PC-3 (cell line): Measurements from ENCODE around the gene ABCG5. TPM values are rescaled to one million over a fixed set of nuclear protein-coding genes. Genes with fewer than 3 reads are reported as not detected.

Experiments used
- ATAC-seq: fragments of 200-7000 bp; cut with Tn5 transposase; 2 replicates; pipeline ENCODE4 v1.9.1; 2020; ENCODE audit warnings: mild to moderate bottlenecking, moderate library complexity
- BruUV-seq: library from RNA; stranded (reverse); fragments of 400-500 nt; replicated peaks from 2 replicates; lab custom pipeline; 2021; lab: Mats Ljungman, UMichigan
- CTCF ChIA-PET: fragments of 300-600 bp; sonication (Branson Sonifier 250); formaldehyde crosslinking; loops from one replicate; lab custom pipeline; 2022; ENCODE audit warnings: antibody characterized with exemption; lab: Charles Lee
- POLR2A ChIA-PET: fragments of 300-600 bp; sonication (Branson Sonifier 250); formaldehyde crosslinking; loops from one replicate; lab custom pipeline; 2022; ENCODE audit warnings: antibody characterized with exemption; ENCODE audit not compliant: unreplicated experiment; lab: Charles Lee
- DNase-seq: peaks from one replicate; pipeline ENCODE4 v3.0.0-alpha.2; 2015
- H2AFZ ChIP-seq: fragments of 300-600 bp; sonication (generic); 2 replicates; pipeline ENCODE4 v1.6.0; 2016; ENCODE audit warnings: antibody characterized with exemption, low read length
- H3F3A ChIP-seq: fragments of 300-600 bp; sonication (generic); one replicate; pipeline ENCODE4 v1.6.0; 2017; ENCODE audit warnings: antibody characterized with exemption, low read length, control low read depth, mild to moderate bottlenecking; ENCODE audit not compliant: unreplicated experiment
- H3K27ac ChIP-seq: fragments of 300-600 bp; sonication (generic); 2 replicates; pipeline ENCODE4 v1.5.1; 2016; ENCODE audit warnings: mild to moderate bottlenecking, low read length
- H3K27me3 ChIP-seq: fragments of 300-600 bp; sonication (generic); 2 replicates; pipeline ENCODE4 v1.6.1; 2016; ENCODE audit warnings: low read length, mixed read lengths
- H3K36me3 ChIP-seq: fragments of 300-600 bp; sonication (generic); 2 replicates; pipeline ENCODE4 v1.6.1; 2016; ENCODE audit warnings: low read depth, mixed run types, low read length, mixed read lengths
- H3K4me1 ChIP-seq: fragments of 300-600 bp; sonication (generic); 2 replicates; pipeline ENCODE4 v1.5.1; 2016; ENCODE audit warnings: low read length; ENCODE audit not compliant: insufficient read depth
- H3K4me2 ChIP-seq: fragments of 300-600 bp; sonication (generic); 2 replicates; pipeline ENCODE4 v1.6.0; 2016; ENCODE audit warnings: low read length
- H3K4me3 ChIP-seq: fragments of 300-600 bp; sonication (generic); 2 replicates; pipeline ENCODE4 v1.5.1; 2016; ENCODE audit warnings: mild to moderate bottlenecking, low read length, mixed read lengths
- H3K79me2 ChIP-seq: fragments of 300-600 bp; sonication (generic); 2 replicates; pipeline ENCODE4 v1.6.1; 2017; ENCODE audit warnings: low read length, mixed read lengths
- H3K9ac ChIP-seq: fragments of 300-600 bp; sonication (generic); 2 replicates; pipeline ENCODE4 v1.6.0; 2016; ENCODE audit warnings: mild to moderate bottlenecking, low read length
- H3K9me2 ChIP-seq: fragments of 300-600 bp; sonication (generic); replicated peaks from 2 replicates; pipeline ENCODE4 v1.6.1; 2016; ENCODE audit warnings: mixed run types, low read length, mixed read lengths
- H3K9me3 ChIP-seq: fragments of 300-600 bp; sonication (generic); 2 replicates; pipeline ENCODE4 v1.6.1; 2016; ENCODE audit warnings: low read length, mixed read lengths
- H4K20me1 ChIP-seq: fragments of 300-600 bp; sonication (generic); 2 replicates; pipeline ENCODE4 v1.6.1; 2016; ENCODE audit warnings: low read length, mixed read lengths
- CTCF ChIP-seq: fragments of 300-600 bp; sonication (generic); conservative IDR thresholded peaks from 2 replicates; pipeline ENCODE4 v1.5.1; 2017; ENCODE audit warnings: antibody characterized with exemption, low read depth, mild to moderate bottlenecking, low read length
- EZH2 ChIP-seq: fragments of 300-600 bp; sonication (generic); IDR thresholded peaks from one replicate; pipeline ENCODE4 v1.6.1; 2017; ENCODE audit warnings: antibody characterized with exemption, mild to moderate bottlenecking, low read length; ENCODE audit not compliant: unreplicated experiment
- EZH2phosphoT487 ChIP-seq: fragments of 300-600 bp; sonication (generic); IDR thresholded peaks from 2 replicates; pipeline ENCODE4 v1.6.1; 2018; ENCODE audit warnings: mild to moderate bottlenecking, antibody characterized with exemption, low read length, borderline replicate concordance
- intact Hi-C: fragments of 100-400 bp; cut with micrococcal nuclease; formaldehyde crosslinking; loops from 2 replicates; pipeline ENCODE4 v1.9.0; 2023
- total RNA-seq: library from RNA; depleted of rRNA; stranded (reverse); fragments of >200 nt; gene quantifications from 2 replicates; pipeline ENCODE4 v1.2.3, GENCODE V29; 2014

ABCG5 gene
- total RNA-seq, 1 experiment from 2014 or later = not detected

- Histone ChIP-seq H3K9me2 (no peaks in the 10 kb centered on the region), H4K20me1 (no peaks in the 10 kb centered on the region), H3K4me1 (no peaks in the 10 kb centered on the region), H3K9me3 (no peaks in the 10 kb centered on the region), H3K9ac (no peak overlapping the region), H3K27ac (no peak overlapping the region), H3K79me2 (no peaks in the 10 kb centered on the region), H3K4me3 (no peak overlapping the region), H2AFZ (no peak overlapping the region), H3K36me3 (no peaks in the 10 kb centered on the region), H3K4me2 (no peak overlapping the region), H3F3A (no peaks in the 10 kb centered on the region), H3K27me3 (no peaks in the 10 kb centered on the region)
- ATAC-seq = no peak
- ChIA-PET POLR2A (no interaction called here), CTCF (no interaction called here)
- intact Hi-C loops = no loop called here
- no TSS peak for BruUV-seq
- no peak for DNase-seq
- no peak for TF ChIP-seq EZH2
Measured at GRCh38 chr2:43837831-43838559, 644 bp downstream of the ABCG5 start.

GRCh38 chr2:43837033-43837432 lies 1.6 kb downstream of the ABCG5 start:
- no peaks in the 10 kb centered on the region for H3K36me3 ChIP-seq
- H3K27ac ChIP-seq = no peak overlapping the region
- H3F3A ChIP-seq = no peaks in the 10 kb centered on the region
- TF ChIP-seq EZH2 (no peak), EZH2phosphoT487 (no peak), CTCF (no peak)
- H3K4me1 ChIP-seq = no peaks in the 10 kb centered on the region
- intact Hi-C loops = no loop called here
- DNase-seq = no peak
- H3K4me3 ChIP-seq = no peak overlapping the region
- no peaks in the 10 kb centered on the region for H3K79me2 ChIP-seq
- no peak overlapping the region for H3K4me2 ChIP-seq
- ChIA-PET POLR2A (no interaction called here), CTCF (no interaction called here)
- no peaks in the 10 kb centered on the region for H3K27me3 ChIP-seq
- H3K9me2 ChIP-seq = no peaks in the 10 kb centered on the region
- ATAC-seq = no peak
- no peaks in the 10 kb centered on the region for H4K20me1 ChIP-seq
- no peak overlapping the region for H3K9ac ChIP-seq
- H3K9me3 ChIP-seq = no peaks in the 10 kb centered on the region
- no TSS peak for BruUV-seq
- H2AFZ ChIP-seq = no peak overlapping the region

GRCh38 chr2:43832457-43832856 lies 6.2 kb downstream of the ABCG5 start:
- Histone ChIP-seq H4K20me1 (no peaks in the 10 kb centered on the region), H3K9ac (no peak overlapping the region), H3K4me1 (no peaks in the 10 kb centered on the region), H3F3A (no peaks in the 10 kb centered on the region), H3K79me2 (no peaks in the 10 kb centered on the region), H2AFZ (no peak overlapping the region), H3K9me3 (no peaks in the 10 kb centered on the region), H3K36me3 (no peaks in the 10 kb centered on the region), H3K9me2 (no peaks in the 10 kb centered on the region), H3K4me3 (no peak overlapping the region), H3K27ac (no peak overlapping the region), H3K27me3 (no peaks in the 10 kb centered on the region), H3K4me2 (no peak overlapping the region)
- ChIA-PET POLR2A (no interaction called here), CTCF (no interaction called here)
- no TSS peak for BruUV-seq
- intact Hi-C loops = no loop called here
- ATAC-seq (no peak), DNase-seq (peak; percentile 19)
- TF ChIP-seq CTCF (no peak), EZH2 (no peak), EZH2phosphoT487 (no peak)
